DOHH2 (cell line): ENCODE results near the gene FXYD1.

Source experiments
- H3F3A ChIP-seq: fragments of 200-600 bp; sonication (generic), shearing (Covaris generic); 2 replicates; pipeline ENCODE4 v1.6.0; 2016; ENCODE audit warnings: antibody characterized with exemption, mild to moderate bottlenecking; ENCODE audit not compliant: control insufficient read depth, insufficient read depth
- H3K27ac ChIP-seq: fragments of 200-600 bp; sonication (generic); 2 replicates; pipeline ENCODE4 v1.5.1; 2014; ENCODE audit warnings: low read depth, mild to moderate bottlenecking, low read length, moderate library complexity
- H3K27me3 ChIP-seq: fragments of 200-600 bp; sonication (generic); 2 replicates; pipeline ENCODE4 v1.6.1; 2014; ENCODE audit warnings: mild to moderate bottlenecking, low read length, mixed read lengths; ENCODE audit not compliant: control insufficient read depth
- H3K36me3 ChIP-seq: fragments of 200-600 bp; sonication (generic); 2 replicates; pipeline ENCODE4 v1.6.1; 2014; ENCODE audit warnings: mild to moderate bottlenecking, low read length, moderate library complexity, mixed read lengths; ENCODE audit not compliant: control insufficient read depth
- H3K4me1 ChIP-seq: fragments of 200-600 bp; sonication (generic); 2 replicates; pipeline ENCODE4 v1.6.1; 2014; ENCODE audit warnings: mild to moderate bottlenecking, low read length, mixed read lengths; ENCODE audit not compliant: control insufficient read depth
- H3K4me2 ChIP-seq: fragments of 200-600 bp; sonication (generic); 2 replicates; pipeline ENCODE4 v1.6.0; 2014; ENCODE audit warnings: mild to moderate bottlenecking, low read length, moderate library complexity
- H3K4me3 ChIP-seq: fragments of 200-600 bp; sonication (generic); 2 replicates; pipeline ENCODE4 v1.5.1; 2014; ENCODE audit warnings: mild to moderate bottlenecking, low read length, mixed read lengths
- H3K79me2 ChIP-seq: fragments of 200-600 bp; sonication (generic); 2 replicates; pipeline ENCODE4 v1.6.1; 2014; ENCODE audit warnings: mild to moderate bottlenecking, low read length, mixed read lengths; ENCODE audit not compliant: control insufficient read depth
- H3K9me2 ChIP-seq: fragments of 200-600 bp; sonication (generic); replicated peaks from 2 replicates; pipeline ENCODE4 v1.6.1; 2014; ENCODE audit warnings: mild to moderate bottlenecking, low read length, mixed read lengths; ENCODE audit not compliant: control insufficient read depth
- H3K9me3 ChIP-seq: fragments of 200-600 bp; sonication (generic); 2 replicates; pipeline ENCODE4 v1.6.1; 2014; ENCODE audit warnings: antibody characterized with exemption, low read length, mixed read lengths; ENCODE audit not compliant: control insufficient read depth, insufficient read depth
- H4K20me1 ChIP-seq: fragments of 200-600 bp; sonication (generic); 2 replicates; pipeline ENCODE4 v1.6.0; 2014; ENCODE audit warnings: low read depth, mild to moderate bottlenecking, antibody characterized with exemption, low read length, moderate library complexity; ENCODE audit not compliant: control insufficient read depth, insufficient read depth
- EZH2phosphoT487 ChIP-seq: fragments of 200-600 bp; sonication (generic); IDR thresholded peaks from 2 replicates; pipeline ENCODE4 v1.6.1; 2017; ENCODE audit warnings: borderline replicate concordance, mild to moderate bottlenecking, antibody characterized with exemption, low read length, moderate library complexity, mixed read lengths
- TF ChIP-seq, protein P1 (sequence below): fragments of 200-600 bp; sonication (generic); IDR thresholded peaks from one replicate; pipeline ENCODE4 v1.5.1; 2014; ENCODE audit warnings: antibody characterized with exemption, mild to moderate bottlenecking, low read depth, low read length; ENCODE audit not compliant: poor library complexity, severe bottlenecking

FXYD1 gene

DNA sequence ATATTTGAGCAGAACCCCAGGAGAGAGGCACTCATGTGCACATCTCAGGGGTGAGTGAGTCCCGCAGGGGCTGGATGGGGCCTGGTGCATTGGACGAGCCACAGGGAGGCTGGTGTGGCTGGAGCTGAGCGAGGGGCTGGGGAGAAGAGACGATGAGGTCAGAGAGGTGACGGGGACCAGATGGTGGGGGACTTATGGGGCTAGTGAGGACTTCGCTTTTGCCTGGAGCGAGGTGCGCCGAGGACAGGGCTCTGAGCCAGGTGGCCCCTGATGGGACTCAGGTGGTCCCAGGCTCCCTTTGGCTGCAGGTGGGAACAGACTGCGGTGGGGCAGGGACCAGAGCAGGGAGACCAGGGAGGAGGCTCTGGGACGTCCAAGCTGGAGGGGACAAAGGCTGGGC is 29.9 kb upstream of the FXYD1 start:
- Histone ChIP-seq H3K9me2 (no peaks in the 10 kb centered on the region), H3K79me2 (no peaks in the 10 kb centered on the region), H3K27ac (no peak overlapping the region), H3K4me2 (no peak overlapping the region), H3K27me3 (no peaks in the 10 kb centered on the region), H3K4me1 (no peaks in the 10 kb centered on the region), H4K20me1 (no peaks in the 10 kb centered on the region), H3K4me3 (no peak overlapping the region), H3K9me3 (peaks cover 8% of the 10 kb centered on the region; the same call in 1 of the 2 replicates), H3K36me3 (no peaks in the 10 kb centered on the region), H3F3A (peaks cover 4% of the 10 kb centered on the region)
- no peak for TF ChIP-seq EZH2phosphoT487
- TF ChIP-seq, protein P1, sequence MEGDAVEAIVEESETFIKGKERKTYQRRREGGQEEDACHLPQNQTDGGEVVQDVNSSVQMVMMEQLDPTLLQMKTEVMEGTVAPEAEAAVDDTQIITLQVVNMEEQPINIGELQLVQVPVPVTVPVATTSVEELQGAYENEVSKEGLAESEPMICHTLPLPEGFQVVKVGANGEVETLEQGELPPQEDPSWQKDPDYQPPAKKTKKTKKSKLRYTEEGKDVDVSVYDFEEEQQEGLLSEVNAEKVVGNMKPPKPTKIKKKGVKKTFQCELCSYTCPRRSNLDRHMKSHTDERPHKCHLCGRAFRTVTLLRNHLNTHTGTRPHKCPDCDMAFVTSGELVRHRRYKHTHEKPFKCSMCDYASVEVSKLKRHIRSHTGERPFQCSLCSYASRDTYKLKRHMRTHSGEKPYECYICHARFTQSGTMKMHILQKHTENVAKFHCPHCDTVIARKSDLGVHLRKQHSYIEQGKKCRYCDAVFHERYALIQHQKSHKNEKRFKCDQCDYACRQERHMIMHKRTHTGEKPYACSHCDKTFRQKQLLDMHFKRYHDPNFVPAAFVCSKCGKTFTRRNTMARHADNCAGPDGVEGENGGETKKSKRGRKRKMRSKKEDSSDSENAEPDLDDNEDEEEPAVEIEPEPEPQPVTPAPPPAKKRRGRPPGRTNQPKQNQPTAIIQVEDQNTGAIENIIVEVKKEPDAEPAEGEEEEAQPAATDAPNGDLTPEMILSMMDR: no peak

DNA sequence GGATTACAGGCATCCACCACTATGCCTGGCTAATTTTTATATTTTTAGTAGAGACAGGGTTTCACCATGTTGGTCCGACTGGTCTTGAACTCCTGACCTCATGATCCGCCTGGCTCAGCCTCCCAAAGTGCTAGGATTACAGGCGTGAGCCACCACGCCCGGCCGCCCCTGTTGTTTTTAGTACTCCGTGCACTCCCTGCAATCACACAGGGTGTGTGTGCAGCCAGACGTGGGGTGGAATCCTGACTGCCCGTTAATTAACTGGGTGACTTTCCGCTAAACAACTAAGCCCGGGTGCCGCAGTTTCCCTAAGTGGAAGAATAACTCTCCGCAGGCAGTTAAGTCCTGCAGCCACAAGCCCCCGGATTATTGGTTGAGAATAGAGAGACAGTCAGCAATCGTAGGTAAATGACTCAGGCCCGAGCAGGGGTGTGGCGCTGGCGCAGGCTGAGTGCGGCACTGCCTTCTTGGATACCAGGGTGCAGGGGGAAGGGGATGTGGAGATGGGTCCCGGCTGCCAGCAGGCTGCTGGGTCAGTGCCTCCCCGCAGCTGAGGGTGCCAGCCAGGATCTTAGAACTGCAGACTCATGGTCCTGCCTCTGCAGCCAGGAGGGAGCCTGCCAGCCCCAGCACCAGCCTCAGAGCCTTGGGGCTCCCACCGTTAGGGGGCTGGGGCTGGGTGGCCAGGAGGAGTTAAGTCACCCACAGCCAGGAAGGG is 29.1 kb upstream of the FXYD1 start:
- H3K27me3 ChIP-seq: no peaks in the 10 kb centered on the region
- no peaks in the 10 kb centered on the region for H3K9me2 ChIP-seq
- H3K4me1 ChIP-seq: peaks cover 2% of the 10 kb centered on the region
- no peak overlapping the region for H3K4me3 ChIP-seq
- H3K36me3 ChIP-seq: no peaks in the 10 kb centered on the region
- H3F3A ChIP-seq: peaks cover 4% of the 10 kb centered on the region
- peaks cover 8% of the 10 kb centered on the region; the same call in 1 of the 2 replicates for H3K9me3 ChIP-seq
- no peaks in the 10 kb centered on the region for H3K79me2 ChIP-seq
- no peak for TF ChIP-seq EZH2phosphoT487
- TF ChIP-seq, protein P1: no peak
- no peak overlapping the region for H3K27ac ChIP-seq
- H3K4me2 ChIP-seq: no peak overlapping the region
- H4K20me1 ChIP-seq: no peaks in the 10 kb centered on the region

DNA sequence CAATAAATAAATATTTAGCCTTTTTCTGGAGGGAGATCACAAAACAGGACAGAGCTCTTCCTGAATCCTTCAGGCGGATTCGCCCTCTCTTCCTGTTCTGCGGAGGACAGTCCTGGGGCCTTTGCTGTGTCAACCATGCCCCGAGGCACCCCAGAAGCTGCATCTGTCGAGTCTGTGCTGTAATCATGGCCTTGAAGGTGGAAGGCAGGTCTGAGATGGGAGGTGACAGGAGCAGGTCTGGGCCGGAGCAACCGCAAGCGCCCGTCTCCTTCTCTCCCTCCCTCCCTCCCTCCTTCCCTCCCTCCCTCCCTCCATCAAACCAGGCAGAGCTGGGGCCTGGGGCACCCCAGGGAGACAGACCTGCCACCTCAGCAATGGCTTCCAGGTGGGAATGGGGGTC is 27.6 kb upstream of the FXYD1 start:
- Histone ChIP-seq H3K9me2 (no peaks in the 10 kb centered on the region), H3K27me3 (no peaks in the 10 kb centered on the region), H3K4me1 (peaks cover 5% of the 10 kb centered on the region), H3K27ac (no peak overlapping the region), H3F3A (peaks cover under 1% of the 10 kb centered on the region; the same call in 1 of the 2 replicates), H3K9me3 (peaks cover 4% of the 10 kb centered on the region; the same call in 1 of the 2 replicates), H4K20me1 (no peaks in the 10 kb centered on the region), H3K79me2 (no peaks in the 10 kb centered on the region), H3K36me3 (no peaks in the 10 kb centered on the region), H3K4me2 (no peak overlapping the region), H3K4me3 (no peak overlapping the region)
- TF ChIP-seq EZH2phosphoT487: no peak
- TF ChIP-seq, protein P1: no peak
